Activated naive CD8-positive, alpha-beta T cell treated with anti-CD3 and anti-CD28 coated beads, Interleukin-2, amount 10 ng/mL, durations not matched to agents 7 days and 5 days (primary cell): Measurements from ENCODE around the gene SMURF1. TPM values are rescaled to one million over a fixed set of nuclear protein-coding genes. Genes with fewer than 3 reads are reported as not detected.
A peak's percentile ranks its signal among the peaks of the same experiment; 100 is the strongest.

Experiments
- ATAC-seq: fragments of 150-1000 bp; cut with Tn5 transposase; one replicate; pipeline ENCODE4 v1.10.0; 2021; ENCODE audit warnings: low read depth, moderate library complexity
- POLR2A ChIA-PET: fragments of 350-600 bp; sonication (Branson Sonifier 250); formaldehyde crosslinking; loops from one replicate; lab custom pipeline; 2021; ENCODE audit warnings: antibody characterized with exemption; lab: Charles Lee
- DNase-seq: peaks from one replicate; pipeline ENCODE4 v3.0.0; 2021
- H3K27ac Mint-ChIP-seq: one replicate; pipeline ENCODE4 v1.8.0; 2022; ENCODE audit warnings: mild to moderate bottlenecking, mixed read lengths
- H3K27me3 Mint-ChIP-seq: one replicate; pipeline ENCODE4 v1.8.0; 2022; ENCODE audit warnings: mild to moderate bottlenecking, moderate library complexity, mixed read lengths
- H3K36me3 Mint-ChIP-seq: one replicate; pipeline ENCODE4 v1.8.0; 2021; ENCODE audit warnings: mild to moderate bottlenecking, mixed read lengths
- H3K4me1 Mint-ChIP-seq: one replicate; pipeline ENCODE4 v1.8.0; 2021; ENCODE audit warnings: mixed read lengths
- H3K4me3 Mint-ChIP-seq: one replicate; pipeline ENCODE4 v1.8.0; 2022; ENCODE audit warnings: mild to moderate bottlenecking, moderate library complexity, mixed read lengths
- H3K9me3 Mint-ChIP-seq: one replicate; pipeline ENCODE4 v1.8.0; 2021; ENCODE audit warnings: mixed read lengths
- total RNA-seq, 2 experiments: library from RNA; stranded (reverse); gene quantifications; one replicate each; pipeline ENCODE4 v1.2.3, GENCODE V29; 2021

The SMURF1 gene
- total RNA-seq, 2 experiments from 2014 or later, result 15.1 to 16.2 TPM

DNA sequence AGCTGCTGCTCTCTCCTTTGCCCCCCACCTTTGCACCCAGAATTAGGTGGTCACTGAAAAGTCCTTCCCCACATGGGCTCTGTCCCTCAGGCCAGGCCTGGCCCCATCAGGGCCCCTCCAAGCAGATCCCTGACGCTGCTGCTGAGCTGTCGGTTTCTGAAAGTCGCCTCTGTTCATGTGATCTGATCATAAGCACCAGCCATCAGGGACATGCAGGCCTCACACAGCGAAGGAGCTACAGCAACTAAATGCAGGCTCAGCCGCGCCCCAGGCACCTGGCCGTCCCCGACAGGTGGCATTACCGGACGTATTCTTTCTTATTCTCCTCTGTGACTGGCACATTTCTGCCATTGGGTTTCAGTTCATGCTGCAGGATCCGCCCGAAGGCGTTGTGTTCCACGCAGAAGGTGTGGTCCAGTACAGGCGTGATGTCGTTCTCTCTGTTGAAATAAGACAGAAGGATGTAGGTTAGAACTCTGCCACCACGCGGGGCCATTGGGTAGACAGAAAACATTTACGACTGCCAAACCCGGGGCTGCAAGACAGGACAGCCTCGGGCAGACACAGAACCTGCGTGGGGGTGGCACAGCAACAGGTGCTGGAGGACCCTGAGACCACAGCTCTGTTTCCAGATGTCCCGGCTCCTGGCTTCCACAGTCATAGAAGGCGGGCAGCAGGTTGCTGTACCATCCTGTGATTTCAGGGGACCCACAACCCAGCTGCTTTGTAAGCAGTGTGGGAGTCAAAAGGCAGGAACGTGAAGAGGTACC is 105.6 kb downstream of the SMURF1 start:
- H3K27ac Mint-ChIP-seq, result no peak overlapping the region
- no peak for DNase-seq
- H3K4me3 Mint-ChIP-seq, result no peak overlapping the region
- no peaks in the 10 kb centered on the region for H3K27me3 Mint-ChIP-seq
- ATAC-seq, result no peak
- H3K9me3 Mint-ChIP-seq, result no peaks in the 10 kb centered on the region
- H3K4me1 Mint-ChIP-seq, result no peaks in the 10 kb centered on the region
- POLR2A ChIA-PET, result no interaction called here
- H3K36me3 Mint-ChIP-seq, result peaks cover 9% of the 10 kb centered on the region

GRCh38 chr7:99037327-99037940 is 106.5 kb downstream of the SMURF1 start:
- H3K27me3 Mint-ChIP-seq, result no peaks in the 10 kb centered on the region
- no peak overlapping the region for H3K27ac Mint-ChIP-seq
- peaks cover 8% of the 10 kb centered on the region for H3K36me3 Mint-ChIP-seq
- no peak overlapping the region for H3K4me3 Mint-ChIP-seq
- POLR2A ChIA-PET, result no interaction called here
- ATAC-seq, result no peak
- DNase-seq, result no peak
- H3K4me1 Mint-ChIP-seq, result no peaks in the 10 kb centered on the region
- H3K9me3 Mint-ChIP-seq, result no peaks in the 10 kb centered on the region

GRCh38 chr7:99036546-99037111 is 107.3 kb downstream of the SMURF1 start:
- no peak overlapping the region for H3K27ac Mint-ChIP-seq
- H3K4me3 Mint-ChIP-seq, result no peak overlapping the region
- no peak for DNase-seq
- ATAC-seq, result no peak
- peaks cover 8% of the 10 kb centered on the region for H3K36me3 Mint-ChIP-seq
- POLR2A ChIA-PET, result interaction anchor here (0.5 to 1.3 kb wide), 2 partner anchors 30 to 278 kb away, joined by 3 read pairs; no protein-coding TSS in a partner anchor
- H3K4me1 Mint-ChIP-seq, result no peaks in the 10 kb centered on the region
- H3K27me3 Mint-ChIP-seq, result no peaks in the 10 kb centered on the region
- no peaks in the 10 kb centered on the region for H3K9me3 Mint-ChIP-seq

DNA sequence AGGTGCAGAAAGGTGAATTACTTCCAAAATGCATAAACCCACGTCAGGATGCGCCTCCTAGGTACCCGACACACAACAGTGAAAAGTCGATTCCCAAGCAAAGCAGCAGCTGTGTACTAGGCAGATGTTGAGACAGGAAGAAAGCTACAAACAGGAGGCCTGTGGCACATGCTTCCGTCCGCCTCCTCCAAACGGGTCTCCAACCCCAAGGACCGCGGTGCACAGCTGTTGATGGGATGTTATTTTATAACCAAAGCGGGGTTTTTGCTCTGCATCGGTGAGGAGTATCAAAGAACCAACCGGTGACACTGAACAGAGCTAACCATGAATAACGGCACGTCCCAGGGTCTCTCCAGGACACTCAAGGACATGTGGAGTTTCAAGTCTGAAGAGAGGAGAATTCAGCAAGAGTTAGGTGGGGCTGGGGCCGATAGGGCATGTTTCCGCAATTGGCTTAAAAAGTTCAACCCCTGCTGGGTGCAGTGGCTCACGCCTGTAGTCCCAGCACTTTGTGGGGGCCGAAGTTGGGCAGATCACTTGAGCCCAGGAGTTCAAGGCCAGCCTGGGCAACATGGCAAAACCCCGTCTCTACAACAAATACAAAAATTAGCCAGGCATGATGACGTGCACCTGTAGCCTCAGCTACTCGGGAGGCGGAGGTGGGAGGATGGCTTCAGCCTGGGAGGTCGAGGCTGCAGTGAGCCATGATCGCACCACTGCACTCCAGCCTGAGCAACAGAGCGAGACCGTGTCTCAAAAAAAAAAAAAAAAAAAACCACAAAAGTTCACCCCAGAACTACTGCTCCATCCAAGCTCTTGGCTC is 108.0 kb downstream of the SMURF1 start:
- no peak for ATAC-seq
- no peaks in the 10 kb centered on the region for H3K9me3 Mint-ChIP-seq
- no peaks in the 10 kb centered on the region for H3K4me1 Mint-ChIP-seq
- H3K36me3 Mint-ChIP-seq, result peaks cover 12% of the 10 kb centered on the region
- H3K27ac Mint-ChIP-seq, result no peak overlapping the region
- DNase-seq, result no peak
- no peak overlapping the region for H3K4me3 Mint-ChIP-seq
- no peaks in the 10 kb centered on the region for H3K27me3 Mint-ChIP-seq
- POLR2A ChIA-PET, result interaction anchor here (0.5 to 1.3 kb wide), 2 partner anchors 30 to 279 kb away, joined by 3 read pairs; no protein-coding TSS in a partner anchor

- H3K27me3 Mint-ChIP-seq, result no peaks in the 10 kb centered on the region
- no peaks in the 10 kb centered on the region for H3K4me1 Mint-ChIP-seq
- POLR2A ChIA-PET, result no interaction called here
- peaks cover 13% of the 10 kb centered on the region for H3K36me3 Mint-ChIP-seq
- DNase-seq (no peak), ATAC-seq (no peak)
- H3K4me3 Mint-ChIP-seq, result no peak overlapping the region
- no peaks in the 10 kb centered on the region for H3K9me3 Mint-ChIP-seq
- H3K27ac Mint-ChIP-seq, result no peak overlapping the region
These were observed 108.8 kb downstream of the SMURF1 start for GRCh38 chr7:99034932-99035722.

- Mint-ChIP-seq H3K4me1 (no peaks in the 10 kb centered on the region), H3K36me3 (peaks cover 19% of the 10 kb centered on the region), H3K27me3 (no peaks in the 10 kb centered on the region), H3K9me3 (no peaks in the 10 kb centered on the region), H3K27ac (no peak overlapping the region), H3K4me3 (no peak overlapping the region)
- DNase-seq (no peak), ATAC-seq (peak; percentile 18)
- POLR2A ChIA-PET, result no interaction called here
These were observed 110.1 kb downstream of the SMURF1 start for GRCh38 chr7:99033765-99034164.

- Mint-ChIP-seq H3K27ac (no peak overlapping the region), H3K4me3 (no peak overlapping the region), H3K9me3 (no peaks in the 10 kb centered on the region), H3K36me3 (peaks cover 21% of the 10 kb centered on the region), H3K4me1 (no peaks in the 10 kb centered on the region), H3K27me3 (no peaks in the 10 kb centered on the region)
- ATAC-seq, result no peak
- DNase-seq, result no peak
- POLR2A ChIA-PET, result no interaction called here
These were observed 111.0 kb downstream of the SMURF1 start for GRCh38 chr7:99032928-99033327.

GRCh38 chr7:99031496-99031895 is 112.4 kb downstream of the SMURF1 start:
- POLR2A ChIA-PET, result interaction anchor here (0.5 kb wide), 1 partner anchor 122 kb away, joined by 8 read pairs; no protein-coding TSS in a partner anchor
- no peak overlapping the region for H3K4me3 Mint-ChIP-seq
- no peaks in the 10 kb centered on the region for H3K9me3 Mint-ChIP-seq
- peak; percentile 10 for DNase-seq
- H3K4me1 Mint-ChIP-seq, result no peaks in the 10 kb centered on the region
- peaks cover 21% of the 10 kb centered on the region for H3K36me3 Mint-ChIP-seq
- H3K27ac Mint-ChIP-seq, result no peak overlapping the region
- no peak for ATAC-seq
- no peaks in the 10 kb centered on the region for H3K27me3 Mint-ChIP-seq

GRCh38 chr7:99030951-99031350 is 113.0 kb downstream of the SMURF1 start:
- no peak for DNase-seq
- Mint-ChIP-seq H3K9me3 (no peaks in the 10 kb centered on the region), H3K4me1 (no peaks in the 10 kb centered on the region), H3K4me3 (no peak overlapping the region), H3K27ac (peak overlapping the region; percentile 46), H3K27me3 (no peaks in the 10 kb centered on the region), H3K36me3 (peaks cover 21% of the 10 kb centered on the region)
- POLR2A ChIA-PET, result no interaction called here
- no peak for ATAC-seq

DNA sequence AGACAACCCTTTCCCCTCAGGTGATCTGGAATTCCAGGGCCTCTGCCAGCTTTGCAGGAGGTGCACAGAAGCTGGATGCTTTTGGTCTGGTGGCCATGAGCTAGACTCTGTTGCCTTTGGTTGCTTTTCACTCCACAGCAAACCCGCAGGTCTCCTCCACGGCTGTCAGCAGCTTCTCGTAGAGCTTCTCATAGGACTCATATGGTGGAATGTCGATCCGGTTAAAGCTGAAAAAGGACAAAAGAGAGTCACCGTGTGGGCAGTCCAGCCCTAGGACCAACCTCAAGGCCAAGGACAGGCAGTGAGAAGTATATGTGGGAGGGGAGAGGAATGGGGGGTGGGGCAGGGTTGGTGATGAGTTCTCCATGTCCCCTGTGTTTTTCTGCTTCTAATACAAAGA is 113.5 kb downstream of the SMURF1 start:
- POLR2A ChIA-PET, result no interaction called here
- ATAC-seq (no peak), DNase-seq (peak; percentile 11)
- Mint-ChIP-seq H3K36me3 (peaks cover 21% of the 10 kb centered on the region), H3K27ac (no peak overlapping the region), H3K27me3 (no peaks in the 10 kb centered on the region), H3K4me3 (no peak overlapping the region), H3K4me1 (no peaks in the 10 kb centered on the region), H3K9me3 (no peaks in the 10 kb centered on the region)

DNA sequence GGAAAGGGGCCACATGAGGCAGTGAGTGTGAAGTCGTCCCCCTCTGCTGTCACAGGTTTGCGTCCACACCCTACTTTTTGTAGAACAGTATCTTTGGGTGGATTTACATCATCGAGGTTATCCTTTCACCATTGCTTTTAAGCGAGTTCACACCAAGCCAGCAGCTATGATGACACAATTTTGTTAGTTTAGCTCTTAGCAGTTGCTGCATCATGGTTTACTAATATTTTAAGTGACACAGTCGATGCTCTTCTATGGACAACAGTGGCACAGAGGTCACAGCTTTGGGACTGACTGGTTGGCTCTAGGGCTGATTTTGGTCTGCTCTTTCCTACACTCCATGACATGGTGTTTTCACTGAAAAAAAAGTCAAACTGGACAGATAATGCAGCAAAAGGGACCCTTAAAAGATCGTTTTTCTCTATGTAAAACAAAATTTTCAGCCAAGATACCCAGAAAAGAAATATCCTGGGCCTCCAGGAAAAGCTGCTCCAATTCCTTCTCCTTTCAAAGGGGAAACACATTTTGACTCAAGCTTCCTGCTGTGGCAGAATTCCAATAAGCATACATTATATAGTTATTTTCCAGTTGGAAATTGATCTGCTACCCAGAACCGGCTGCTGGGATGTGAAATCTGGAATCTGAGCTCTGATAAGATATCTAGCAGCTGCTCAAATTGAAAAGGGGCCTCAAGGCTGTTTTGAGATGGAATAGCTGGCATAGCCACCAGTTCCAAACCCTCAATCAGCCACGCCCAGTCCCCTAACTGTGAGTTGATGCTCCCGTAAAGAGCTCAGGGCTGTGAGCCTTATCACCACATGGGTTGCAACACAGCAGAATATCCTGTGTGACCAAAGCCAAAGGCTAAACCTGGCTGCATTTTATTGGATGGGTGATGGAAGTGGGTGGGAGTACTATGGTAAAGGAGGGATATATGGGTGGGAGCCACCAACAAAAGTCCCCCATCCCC is 114.2 kb downstream of the SMURF1 start:
- POLR2A ChIA-PET, result no interaction called here
- peaks cover 21% of the 10 kb centered on the region for H3K36me3 Mint-ChIP-seq
- H3K27ac Mint-ChIP-seq, result no peak overlapping the region
- no peak overlapping the region for H3K4me3 Mint-ChIP-seq
- DNase-seq (no peak), ATAC-seq (no peak)
- H3K4me1 Mint-ChIP-seq, result no peaks in the 10 kb centered on the region
- no peaks in the 10 kb centered on the region for H3K9me3 Mint-ChIP-seq
- no peaks in the 10 kb centered on the region for H3K27me3 Mint-ChIP-seq
